Right lobe of liver (tissue), 4 donors: Measurements from ENCODE around the gene PLA2G4F.

Experiments used
- CTCF ChIP-seq, 4 donors: fragments of 200-600 bp in 3 of 4; fragments of 450-650 bp in 1 of 4; IDR thresholded peaks; one replicate each; pipeline versions ENCODE4 v1.5.1 to v1.8.0; 2016 to 2022; ENCODE audit warnings: antibody characterized with exemption in 4 of 4, mild to moderate bottlenecking in 2 of 4
- POLR2A ChIP-seq: fragments of 450-650 bp; IDR thresholded peaks from one replicate; pipeline ENCODE4 v1.6.1; 2017; ENCODE audit warnings: antibody characterized with exemption, mild to moderate bottlenecking
- donor health status: DM: no; HTN: no; CAD: no.
- donor health status: DM: no; HTN: no; CAD: no.
- donor health status: DM: no; HTN: yes; CAD: no.

DNA sequence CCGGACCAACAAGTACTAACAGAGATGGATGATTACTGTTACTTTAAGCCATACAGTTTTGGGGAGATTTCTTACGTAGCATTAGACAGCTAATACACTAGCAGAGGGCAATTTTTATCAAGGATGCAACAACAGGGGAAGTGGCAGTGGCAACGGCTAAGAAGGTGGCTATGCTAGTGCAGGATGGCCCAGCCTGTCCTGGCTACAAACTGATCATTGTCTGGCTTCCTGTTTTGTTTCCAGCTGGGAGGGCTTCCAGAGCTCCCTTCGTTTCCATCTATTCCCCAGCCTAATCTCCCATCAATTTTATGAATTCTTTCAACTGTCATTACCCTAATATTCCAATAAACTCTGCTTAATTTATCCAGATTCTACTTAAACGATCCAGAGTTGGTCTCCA lies 16.0 kb upstream of the PLA2G4F start:
- TF ChIP-seq POLR2A: no peak
- no peak for TF ChIP-seq CTCF (IDR thresholded peaks at IDR 0.05)
